MM.1S (cell line): ENCODE data around the gene EPN1.

Source experiments
- CTCF ChIP-seq: fragments of 300-600 bp; sonication (generic); IDR thresholded peaks from 2 replicates; pipeline ENCODE4 v1.5.1; 2016; ENCODE audit warnings: antibody characterized with exemption, low read length, mixed read lengths
- EZH2 ChIP-seq: fragments of 300-600 bp; sonication (generic); optimal IDR thresholded peaks from 2 replicates; pipeline ENCODE3; 2017; ENCODE audit warnings: low read depth, mild to moderate bottlenecking, antibody characterized with exemption, low read length, mixed read lengths

GRCh38 chr19:55674459-55674840, 576 bp upstream of the EPN1 start:
- TF ChIP-seq CTCF (no peak), EZH2 (no peak)
